CD1c-positive myeloid dendritic cell (primary cell): ENCODE results near the gene CYFIP1.

Experiments
- DNase-seq: peaks from one replicate; pipeline ENCODE4 v3.0.0-alpha.2; 2016; ENCODE audit errors: extremely low spot score

The CYFIP1 gene

DNA sequence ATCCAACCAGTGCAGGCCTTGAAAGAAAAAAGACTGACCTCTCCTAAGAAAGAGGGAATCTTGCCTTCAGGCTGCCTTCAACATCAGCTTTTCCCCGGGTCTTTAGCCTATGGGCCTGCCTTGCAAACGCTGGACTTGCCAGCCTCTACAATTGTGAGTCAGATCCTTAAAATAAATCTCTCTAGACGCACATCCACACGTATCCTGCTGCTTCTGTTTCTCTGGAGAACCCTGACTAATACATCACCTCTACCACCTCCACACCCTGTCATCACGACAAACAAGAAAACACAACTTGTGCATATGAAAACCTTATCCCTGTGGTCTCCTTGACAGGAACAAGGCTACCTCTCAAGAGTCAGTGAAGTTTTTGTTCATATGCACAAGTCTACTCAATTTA lies 11.8 kb downstream of the CYFIP1 start:
- peak; percentile 54 for DNase-seq

DNA sequence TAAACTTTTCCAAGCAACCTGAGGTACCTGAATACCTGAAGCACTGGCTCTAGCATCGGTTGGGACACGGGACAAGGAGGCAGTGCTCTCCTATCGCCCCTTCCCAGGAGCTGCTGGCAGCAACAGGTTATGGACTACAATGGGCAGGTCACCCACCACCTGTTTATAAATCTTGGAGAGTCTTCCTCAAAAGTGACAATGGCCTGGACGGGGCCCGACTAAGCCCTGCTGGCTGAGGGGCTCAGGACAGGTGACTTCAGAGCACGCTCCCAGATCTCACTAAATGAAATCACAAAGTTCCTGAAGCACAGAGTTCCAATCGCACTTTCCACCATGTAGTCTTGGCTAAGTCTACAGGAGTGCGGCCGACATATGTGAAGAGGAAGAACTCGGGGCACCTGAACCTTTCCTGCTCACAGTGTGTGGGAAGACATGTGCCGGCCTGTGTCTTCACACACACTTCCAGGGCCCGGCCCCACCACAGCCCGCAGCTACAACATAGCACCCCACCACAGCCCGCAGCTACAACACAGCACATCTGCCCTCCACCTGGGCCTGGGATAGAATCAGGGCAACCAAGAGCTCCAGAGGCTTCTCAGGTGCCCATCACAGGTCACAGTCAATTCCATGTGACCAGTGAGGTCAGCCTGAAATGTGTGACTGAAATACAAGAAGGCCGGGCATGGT lies 12.9 kb downstream of the CYFIP1 start:
- DNase-seq, result no peak

DNA sequence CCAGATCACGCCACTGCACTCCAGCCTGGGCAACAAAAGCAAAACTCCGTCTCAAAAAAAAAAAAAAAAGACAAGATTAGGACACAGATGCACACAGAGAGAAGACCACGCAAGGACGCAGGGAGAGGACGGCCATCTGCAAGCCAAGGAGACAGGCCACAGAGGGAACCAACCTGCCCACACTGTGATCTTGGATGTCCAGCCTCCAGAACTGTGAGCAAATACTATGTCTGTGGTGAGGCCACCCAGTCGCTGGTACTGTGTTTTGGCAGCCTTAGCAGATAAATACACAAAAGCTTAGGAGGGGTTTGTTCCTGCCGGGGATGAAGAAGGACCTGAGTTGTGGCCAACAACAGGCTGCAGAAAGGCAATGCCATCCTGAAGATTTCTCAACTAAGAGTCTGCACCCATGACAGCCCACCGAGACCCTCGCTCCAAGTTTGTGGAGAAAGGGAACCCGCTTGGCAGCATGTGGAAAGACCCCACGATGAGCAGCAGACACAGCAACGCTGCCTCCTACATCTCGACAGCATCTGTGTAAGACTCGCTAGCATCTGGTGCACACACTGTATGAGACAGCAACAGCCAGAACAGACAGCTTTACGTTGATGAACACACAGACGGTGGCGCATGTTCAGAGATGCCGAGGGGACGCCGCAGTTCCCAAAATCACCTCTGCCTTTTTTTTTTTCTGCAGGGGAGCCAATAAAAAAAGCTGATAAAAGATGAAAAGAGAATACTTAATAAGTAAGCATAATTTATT lies 13.7 kb downstream of the CYFIP1 start:
- no peak for DNase-seq

DNA sequence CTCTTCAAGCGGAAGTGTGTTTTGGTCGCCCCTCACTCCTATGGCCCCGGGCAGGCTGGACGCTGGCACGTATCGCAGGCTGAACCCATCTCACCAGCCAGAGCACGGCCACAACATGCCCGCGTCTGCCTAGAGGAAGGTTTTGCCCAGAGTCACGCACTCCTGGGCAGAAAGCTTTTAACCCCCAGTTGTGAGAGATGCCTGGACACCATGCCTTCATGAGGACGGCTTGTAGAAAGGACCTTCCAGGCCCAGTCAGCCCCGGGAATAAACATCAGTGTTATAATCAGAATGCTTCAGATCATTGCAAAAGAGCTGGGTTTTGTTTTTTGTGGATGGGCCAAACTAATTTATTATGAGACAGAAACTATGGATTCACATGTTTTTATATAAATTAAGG lies 16.5 kb downstream of the CYFIP1 start:
- DNase-seq, result no peak

DNA sequence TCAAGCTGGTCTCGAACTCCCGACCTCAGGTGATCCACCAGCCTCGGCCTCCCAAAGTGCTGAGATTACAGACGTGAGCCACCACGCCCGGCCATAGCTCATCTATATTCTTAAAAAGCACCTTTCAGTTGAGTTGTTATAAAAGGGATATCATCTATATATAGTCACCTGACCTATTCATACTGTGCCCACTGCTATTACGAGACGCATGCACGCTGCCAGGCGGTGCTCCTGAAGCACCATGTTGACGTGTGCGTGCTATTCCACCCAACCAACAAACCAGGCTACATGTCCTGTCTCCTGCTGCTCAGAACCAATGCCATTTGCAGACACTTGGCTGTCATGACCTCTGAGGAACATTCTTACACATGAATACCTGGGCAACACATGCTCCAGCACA lies 17.6 kb downstream of the CYFIP1 start:
- no peak for DNase-seq

GRCh38 chr15:22961762-22962161 lies 18.4 kb downstream of the CYFIP1 start:
- DNase-seq, result peak; percentile 38

GRCh38 chr15:22960556-22960955 lies 19.6 kb downstream of the CYFIP1 start:
- DNase-seq, result no peak

DNA sequence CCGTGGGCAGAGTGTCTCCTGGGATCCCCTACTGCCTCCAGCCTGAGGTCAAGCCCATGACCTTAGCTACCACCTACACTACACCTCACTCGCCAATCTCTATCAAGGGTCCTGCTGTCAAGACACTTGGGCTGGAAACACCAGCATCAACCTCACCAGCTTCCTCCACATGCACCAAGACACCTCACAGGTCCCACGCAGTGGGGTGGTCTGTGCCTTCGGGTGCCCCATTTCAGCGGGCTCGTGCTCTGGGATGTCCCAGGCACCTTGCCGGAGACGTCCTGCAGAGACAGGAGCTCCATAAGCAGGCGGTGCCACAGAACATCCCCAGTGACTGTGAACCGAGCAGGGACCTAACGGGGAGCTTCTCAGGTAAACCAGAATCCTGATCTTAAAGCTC lies 20.0 kb downstream of the CYFIP1 start:
- DNase-seq, result no peak

GRCh38 chr15:22959321-22960101 lies 20.7 kb downstream of the CYFIP1 start:
- DNase-seq, result no peak

- DNase-seq, result no peak
These were observed 21.5 kb downstream of the CYFIP1 start for GRCh38 chr15:22958487-22959280.

- DNase-seq, result peak; percentile 81
These were observed 23.2 kb downstream of the CYFIP1 start for GRCh38 chr15:22956978-22957260.

DNA sequence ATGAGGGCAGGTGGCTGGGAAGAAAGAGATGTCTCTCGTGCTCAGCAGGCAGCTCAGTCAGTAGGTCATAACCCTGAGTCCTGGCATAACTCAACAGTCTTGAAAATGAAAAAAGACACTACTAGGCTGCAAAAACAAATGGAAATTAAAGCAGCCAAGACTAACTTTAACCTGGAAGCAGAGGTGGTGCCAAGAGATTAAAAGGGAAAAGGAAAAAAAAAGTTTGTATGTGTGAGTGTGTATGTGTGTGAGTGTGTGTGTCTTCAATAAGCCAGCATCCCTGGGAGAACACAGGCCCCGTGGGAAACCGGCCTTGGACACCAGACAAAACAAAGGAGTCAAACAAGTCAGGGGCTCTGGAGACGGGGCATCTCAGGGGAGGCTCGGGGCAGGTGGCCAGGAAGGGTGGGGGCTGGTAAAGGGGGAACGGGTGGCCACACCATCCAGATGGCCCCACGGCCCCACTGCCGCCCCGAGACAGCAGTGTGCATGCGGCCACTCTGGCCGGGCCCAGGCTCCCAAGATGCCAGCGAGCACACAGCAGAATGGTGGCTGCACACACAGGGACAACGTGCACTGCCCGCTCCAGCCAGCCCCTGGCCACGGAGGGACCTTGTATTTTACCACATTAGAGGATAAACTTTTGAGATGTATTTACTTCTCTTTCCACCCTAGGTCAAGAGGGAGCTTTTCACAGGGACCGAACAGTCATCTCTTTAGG lies 23.8 kb downstream of the CYFIP1 start:
- DNase-seq, result no peak

DNA sequence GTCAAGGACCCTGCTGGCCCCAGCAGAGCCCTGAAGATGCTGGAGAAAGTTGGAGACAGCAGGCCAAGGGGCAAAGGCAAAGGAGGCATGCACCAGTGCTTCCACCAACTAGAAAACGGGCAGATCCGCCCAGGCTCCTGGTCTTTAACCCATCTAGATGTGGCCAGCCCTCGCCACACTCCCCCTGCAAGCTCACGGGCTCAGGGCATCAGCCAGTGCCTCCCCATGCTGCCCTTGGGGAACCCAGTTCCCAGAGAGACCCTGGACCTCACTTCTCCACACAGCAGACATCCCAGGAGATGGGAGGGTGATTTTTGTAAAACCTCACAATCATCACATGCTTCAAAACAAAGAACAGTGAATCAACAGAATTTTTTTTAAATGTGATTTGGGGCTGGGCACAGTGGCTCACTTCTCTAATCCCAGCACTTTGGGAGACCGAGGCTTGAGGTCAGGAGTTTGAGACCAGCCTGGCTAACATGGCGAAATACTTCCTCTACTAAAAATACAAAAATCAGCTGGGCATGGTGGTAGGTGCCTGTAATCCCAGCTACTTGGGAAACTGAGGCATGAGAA lies 24.5 kb downstream of the CYFIP1 start:
- DNase-seq, result peak; percentile 32

DNA sequence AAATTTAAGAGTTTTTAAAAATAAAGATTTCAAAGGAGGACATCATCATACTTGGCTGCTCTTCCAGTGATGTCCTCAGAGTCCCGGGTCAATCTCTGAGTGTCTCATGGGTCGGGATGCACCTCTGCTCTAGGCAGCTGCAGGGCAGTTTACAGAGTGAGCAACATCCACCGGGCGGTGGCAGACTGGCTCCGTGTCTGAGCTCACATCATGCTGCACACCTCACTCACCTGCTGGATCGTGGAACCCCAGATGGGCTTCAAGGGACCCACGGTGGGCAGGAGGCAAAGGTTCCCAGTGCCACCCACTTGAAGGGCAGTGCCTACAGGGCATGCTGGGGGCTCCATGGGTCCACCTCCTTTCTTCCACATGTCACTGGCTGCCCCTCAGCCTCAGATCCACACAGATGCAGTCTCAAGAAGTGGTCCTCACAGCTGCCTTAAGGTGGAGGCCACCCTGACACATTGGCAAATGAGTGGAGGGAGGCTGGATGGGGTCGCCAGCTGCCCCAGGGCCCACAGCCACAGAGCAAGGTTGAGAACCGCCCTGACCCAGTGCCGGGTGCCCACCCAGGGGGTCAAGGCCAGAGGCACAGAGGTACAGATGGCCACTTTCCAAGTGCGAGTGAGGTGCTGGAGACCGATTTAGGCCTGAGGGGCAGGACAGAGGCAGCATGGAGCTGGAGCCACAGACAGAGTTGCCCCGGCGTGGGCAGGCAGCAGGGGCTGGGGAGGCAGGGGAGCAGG lies 25.2 kb downstream of the CYFIP1 start:
- DNase-seq, result no peak

GRCh38 chr15:22954326-22954725 lies 25.8 kb downstream of the CYFIP1 start:
- no peak for DNase-seq

DNA sequence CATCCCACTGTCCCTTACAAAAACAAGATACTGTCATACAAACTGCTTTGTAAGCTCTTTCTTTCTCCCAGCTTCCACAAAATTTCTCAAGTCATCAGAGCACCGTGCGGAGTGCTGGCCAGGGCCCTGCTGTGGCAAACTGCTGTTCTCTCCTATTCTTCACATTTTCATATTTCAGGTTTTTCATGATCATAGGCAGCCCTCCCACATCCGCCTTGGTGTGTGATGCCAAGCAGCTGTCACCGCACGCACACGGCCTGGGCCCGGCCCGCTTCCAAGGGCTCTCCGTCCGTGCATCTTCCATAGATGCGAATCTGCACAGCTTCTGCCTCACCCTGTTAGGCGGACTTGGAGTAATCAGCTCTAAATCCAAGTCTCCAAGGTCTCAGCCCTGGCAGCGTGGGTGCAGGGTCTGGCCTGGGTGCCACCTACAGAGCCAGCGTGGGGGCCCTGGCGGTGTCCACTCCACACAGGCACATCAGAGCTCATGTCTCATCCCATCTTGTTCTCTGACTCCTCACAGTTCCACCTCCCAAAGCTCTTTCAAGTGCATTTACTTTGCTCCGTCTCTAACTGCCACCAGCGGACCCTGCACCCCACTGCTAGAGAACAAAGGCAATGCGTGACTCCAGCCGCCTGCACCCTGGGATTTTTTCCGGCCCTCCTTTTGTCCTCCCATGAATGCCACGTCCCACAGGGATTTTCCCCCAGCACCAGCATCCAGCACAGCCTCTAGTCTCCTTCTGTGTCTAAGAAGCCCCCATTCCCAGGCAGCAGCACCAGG lies 27.2 kb downstream of the CYFIP1 start:
- no peak for DNase-seq

DNA sequence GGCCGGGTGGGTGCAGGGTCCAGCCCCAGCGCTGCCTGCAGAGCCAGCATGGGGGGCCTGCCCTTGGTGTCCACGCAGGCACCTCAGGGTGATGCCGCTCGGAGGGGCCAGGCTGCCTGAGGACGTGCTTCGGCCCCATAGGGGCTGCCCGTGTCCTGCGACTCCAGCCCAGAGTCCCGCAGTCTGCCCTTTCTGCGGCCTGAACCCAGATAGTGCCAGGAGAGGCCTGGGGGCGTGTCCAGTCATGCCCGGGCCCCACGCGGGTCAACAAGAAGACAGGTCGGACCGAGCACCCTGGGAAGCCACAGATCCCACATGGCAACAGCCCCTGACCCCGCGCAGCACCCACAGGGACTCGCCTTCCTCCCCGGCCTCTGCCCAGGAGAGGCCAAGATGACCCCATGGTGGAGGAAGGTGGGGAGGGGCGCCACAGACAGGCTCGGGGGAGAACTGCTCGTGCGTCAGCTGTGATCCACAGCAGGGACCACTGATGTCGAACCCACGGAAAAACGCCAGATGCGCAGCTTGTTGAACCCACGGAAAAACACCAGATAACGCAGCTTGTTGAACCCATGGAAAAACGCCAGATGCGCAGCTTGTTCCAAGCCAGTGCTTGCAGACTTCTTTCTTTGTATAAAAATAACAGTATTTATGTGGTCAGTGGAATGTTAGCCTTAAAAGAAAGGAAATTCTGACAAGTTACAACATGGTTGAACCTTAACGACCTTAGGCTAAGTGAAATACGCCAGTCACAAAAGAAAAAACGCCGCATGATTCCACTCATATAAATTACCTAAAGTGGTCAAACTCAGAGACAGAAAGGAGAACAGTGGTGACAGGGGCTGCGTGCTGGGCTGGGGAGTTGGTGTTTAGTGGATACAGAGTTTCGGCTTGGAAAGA lies 28.5 kb downstream of the CYFIP1 start:
- DNase-seq, result no peak

- DNase-seq, result no peak
These were observed 29.2 kb downstream of the CYFIP1 start for GRCh38 chr15:22951031-22951380.
